GM18870 (cell line): Measurements from ENCODE around the gene PECR.
"Not testable (repeated sequence)": the region's sequence is repeated elsewhere in the genome, so short reads cannot be mapped to it uniquely, and the experiment has no call there.

Experiments
- ATAC-seq: cut with Tn5 transposase; IDR thresholded peaks from one replicate; pipeline ENCODE4 v1.9.1; 2021; ENCODE audit warnings: moderate library complexity; ENCODE audit not compliant: unreplicated experiment

The PECR gene

GRCh38 chr2:216004697-216005283, 76.8 kb downstream of the PECR start:
- no peak for ATAC-seq

DNA sequence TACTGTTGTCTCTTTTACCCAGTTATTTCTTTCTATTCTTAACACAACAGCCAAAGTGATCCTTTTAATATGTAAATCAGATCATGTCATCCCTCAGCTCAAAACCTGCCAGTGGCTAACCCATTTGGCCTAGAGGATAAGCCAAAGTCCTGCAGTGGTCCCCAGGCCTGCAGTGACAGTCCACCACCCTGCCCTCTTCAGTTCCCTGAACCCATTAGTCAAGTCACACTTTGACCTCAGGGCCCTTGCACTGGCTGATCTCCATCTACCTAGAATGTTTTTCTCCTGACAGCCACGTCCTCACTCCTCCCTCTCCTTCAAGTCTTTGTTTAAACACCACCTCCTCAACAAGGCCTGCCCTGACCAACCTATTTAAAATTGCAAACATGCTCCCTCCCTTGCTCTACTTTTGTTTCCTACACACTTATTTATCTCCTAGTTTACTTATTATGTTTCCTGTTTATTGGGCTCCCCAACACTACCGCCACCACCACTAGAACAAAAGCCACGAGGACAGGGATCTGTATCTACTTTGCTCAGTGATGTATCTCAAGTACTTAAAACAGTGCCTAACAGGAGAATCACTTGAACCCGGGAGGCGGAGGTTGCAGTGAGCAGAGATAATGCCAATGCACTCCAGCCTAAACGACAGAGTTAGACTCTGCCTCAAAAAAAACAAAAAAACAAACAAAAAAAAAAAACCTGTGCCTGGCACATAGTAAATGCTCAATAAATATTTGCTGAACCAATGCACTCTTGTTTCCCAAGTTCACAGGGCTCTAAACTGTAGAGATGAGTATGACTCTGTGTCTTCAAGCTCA, 77.5 kb downstream of the PECR start:
- ATAC-seq = no peak

DNA sequence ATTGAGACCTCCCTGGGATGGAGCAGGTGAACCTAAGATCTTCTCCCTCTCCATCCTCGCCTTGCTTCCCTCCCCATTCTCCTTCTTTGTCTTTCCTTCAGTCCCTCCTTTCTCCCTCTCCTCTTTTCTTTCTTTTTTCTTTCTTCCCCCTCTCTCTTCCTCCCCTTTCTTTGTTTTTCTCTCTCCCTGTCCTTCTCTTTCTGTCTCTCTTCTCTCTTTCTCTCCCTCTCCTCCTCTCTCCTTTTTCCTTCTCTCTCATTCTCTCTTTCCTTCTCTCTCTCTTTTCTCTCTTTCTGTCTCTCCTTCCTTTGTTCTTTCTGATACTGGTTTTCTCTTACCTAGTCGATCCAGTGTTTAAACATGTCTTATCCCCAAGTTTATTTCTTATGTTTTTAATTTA, 78.9 kb downstream of the PECR start:
- ATAC-seq = no peak

DNA sequence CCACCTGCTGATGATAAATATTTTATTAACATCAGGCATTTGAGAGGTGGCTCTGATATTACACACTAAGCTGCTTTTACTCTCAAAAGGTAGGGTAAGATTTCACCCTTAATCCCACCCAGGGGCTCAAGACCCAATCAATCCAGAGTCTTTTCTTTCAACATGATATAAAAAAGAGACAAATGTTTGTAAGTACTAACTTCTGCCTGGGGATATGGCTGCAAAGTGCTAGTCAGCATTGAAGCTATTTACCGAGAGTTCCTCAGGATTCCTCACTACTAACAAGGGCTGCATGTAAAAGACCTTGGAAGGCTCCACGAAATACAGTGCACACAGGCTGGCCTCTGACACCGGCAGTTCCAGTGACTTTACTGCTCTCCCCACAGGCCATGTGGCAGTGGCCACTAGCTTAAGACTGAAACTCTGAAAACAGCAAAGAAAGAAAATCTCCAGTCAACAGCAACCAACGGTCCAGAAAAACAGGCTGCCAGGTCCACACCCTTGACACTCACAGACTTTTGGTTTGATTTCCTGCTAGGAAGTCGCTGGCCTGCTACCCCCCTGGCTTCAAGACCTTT, 79.4 kb downstream of the PECR start:
- ATAC-seq = no peak

- ATAC-seq = no peak
Measured at GRCh38 chr2:216001216-216002100, 80.2 kb downstream of the PECR start.

- no peak for ATAC-seq
Measured at GRCh38 chr2:215998636-215999035, 83.0 kb downstream of the PECR start.

DNA sequence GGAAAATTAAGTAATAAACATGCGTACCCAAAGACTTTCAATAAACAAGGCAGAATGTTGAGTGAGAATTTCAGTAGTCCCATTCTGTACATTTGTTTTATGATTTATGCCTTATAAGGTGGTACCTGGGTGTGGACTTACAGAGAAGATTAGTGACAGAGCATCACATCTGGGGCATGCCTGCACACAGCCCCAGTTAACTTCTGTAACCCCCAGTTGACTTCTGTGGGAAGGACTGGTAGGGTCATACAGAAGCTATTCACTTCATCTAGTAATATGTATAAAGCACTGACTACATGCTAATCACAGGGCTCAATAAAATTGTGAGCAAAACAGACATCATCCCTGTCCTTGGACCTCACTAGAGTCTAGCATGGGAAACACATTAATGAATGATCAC, 84.4 kb downstream of the PECR start:
- no peak for ATAC-seq

DNA sequence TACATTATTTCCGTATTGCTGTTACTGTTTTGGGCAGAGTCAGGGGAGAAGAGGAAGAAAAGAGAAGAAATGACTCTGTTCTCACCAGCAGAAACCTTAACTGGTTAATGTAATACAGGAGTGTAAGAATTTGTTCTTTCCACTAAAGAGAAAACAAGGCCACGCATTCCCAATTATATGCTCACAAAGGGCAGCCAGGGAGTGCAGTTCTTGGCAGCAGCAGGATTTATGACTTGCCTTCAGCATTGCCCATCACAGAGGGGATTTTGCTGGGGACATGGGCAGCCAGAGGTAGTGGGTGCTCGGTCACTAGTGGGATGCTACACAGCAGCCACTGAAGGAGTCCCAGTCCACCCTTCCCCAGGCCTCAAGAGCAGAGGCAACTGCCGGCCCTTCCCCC, 86.7 kb downstream of the PECR start:
- no peak for ATAC-seq

GRCh38 chr2:215988556-215989207, 92.9 kb downstream of the PECR start:
- not testable (repeated sequence) for ATAC-seq
